Inflammatory macrophage (primary cell): ENCODE results near the gene SHMT2.
A peak's percentile ranks its signal among the peaks of the same experiment; 100 is the strongest.

Experiments used
- DNase-seq, 2 donors: peaks; one replicate each; pipeline ENCODE4 v3.0.0-alpha.2; 2020 to 2022

The SHMT2 gene

DNA sequence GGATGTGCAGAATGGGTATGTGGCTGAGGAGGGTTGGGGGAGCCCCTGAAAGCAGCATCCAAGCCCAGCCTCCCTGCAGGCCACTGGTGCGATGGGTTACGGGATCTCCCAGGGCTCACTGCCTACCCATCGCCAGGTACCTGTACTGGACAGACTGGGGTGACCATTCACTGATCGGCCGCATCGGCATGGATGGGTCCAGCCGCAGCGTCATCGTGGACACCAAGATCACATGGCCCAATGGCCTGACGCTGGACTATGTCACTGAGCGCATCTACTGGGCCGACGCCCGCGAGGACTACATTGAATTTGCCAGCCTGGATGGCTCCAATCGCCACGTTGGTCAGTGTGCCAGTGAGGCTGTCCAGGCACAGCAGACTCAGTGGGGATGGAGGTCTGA lies 31.2 kb upstream of the SHMT2 start:
- no peak for DNase-seq

DNA sequence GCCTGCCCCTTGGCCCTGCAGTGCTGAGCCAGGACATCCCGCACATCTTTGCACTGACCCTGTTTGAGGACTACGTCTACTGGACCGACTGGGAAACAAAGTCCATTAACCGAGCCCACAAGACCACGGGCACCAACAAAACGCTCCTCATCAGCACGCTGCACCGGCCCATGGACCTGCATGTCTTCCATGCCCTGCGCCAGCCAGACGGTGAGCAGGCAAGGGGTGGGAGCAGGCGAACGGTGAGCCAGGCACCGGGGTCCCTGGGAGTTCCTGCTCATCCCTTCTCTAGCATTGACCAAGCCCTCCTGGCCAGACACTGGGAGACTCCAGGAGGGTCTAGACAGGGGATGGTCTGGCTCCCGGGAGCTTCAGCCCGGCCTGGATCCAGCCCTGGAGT lies 30.3 kb upstream of the SHMT2 start:
- no peak for DNase-seq

DNA sequence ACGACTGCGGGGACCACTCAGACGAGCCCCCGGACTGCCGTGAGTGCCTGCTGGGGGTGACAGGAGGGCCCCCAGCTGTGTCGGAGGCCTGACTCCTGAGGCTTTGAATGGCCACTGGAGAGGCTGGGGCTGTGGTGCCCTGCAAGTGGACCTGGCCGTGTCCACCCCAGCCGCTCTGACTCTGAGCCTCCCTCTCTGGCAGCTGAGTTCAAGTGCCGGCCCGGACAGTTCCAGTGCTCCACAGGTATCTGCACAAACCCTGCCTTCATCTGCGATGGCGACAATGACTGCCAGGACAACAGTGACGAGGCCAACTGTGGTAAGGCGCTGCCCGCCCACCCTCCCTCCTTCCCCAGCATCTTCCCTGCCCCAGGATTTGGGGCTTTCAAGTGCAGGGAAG lies 29.0 kb upstream of the SHMT2 start:
- DNase-seq = no peak

DNA sequence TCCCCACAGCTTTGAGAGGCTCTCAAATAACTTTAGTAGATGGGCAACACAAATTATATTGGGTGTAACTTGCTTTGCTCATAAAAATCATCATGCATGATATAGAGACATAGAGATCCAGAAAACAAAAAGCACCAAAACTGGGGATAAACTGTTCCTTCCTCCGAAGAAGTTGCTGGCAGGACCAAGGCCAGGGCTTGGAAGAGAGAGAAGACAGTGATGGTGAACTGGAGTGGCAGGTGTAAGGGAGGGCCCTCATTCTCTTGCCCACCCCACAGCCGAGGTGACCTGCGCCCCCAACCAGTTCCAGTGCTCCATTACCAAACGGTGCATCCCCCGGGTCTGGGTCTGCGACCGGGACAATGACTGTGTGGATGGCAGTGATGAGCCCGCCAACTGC lies 28.3 kb upstream of the SHMT2 start:
- DNase-seq = no peak

DNA sequence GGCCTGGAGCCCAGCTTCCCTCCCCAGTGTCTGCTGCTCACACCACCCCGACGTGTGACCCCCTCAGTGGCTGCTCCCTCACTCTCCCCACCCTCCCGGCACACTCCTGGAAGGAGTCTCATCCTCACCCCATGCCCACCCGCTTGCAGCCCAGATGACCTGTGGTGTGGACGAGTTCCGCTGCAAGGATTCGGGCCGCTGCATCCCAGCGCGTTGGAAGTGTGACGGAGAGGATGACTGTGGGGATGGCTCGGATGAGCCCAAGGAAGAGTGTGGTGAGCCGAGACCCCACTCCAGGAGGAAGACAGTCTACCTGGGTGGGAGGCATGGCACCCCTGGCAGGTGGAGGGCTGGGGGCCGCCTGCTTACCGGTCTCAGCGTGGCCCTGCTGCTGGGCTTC lies 27.9 kb upstream of the SHMT2 start:
- no peak for DNase-seq

DNA sequence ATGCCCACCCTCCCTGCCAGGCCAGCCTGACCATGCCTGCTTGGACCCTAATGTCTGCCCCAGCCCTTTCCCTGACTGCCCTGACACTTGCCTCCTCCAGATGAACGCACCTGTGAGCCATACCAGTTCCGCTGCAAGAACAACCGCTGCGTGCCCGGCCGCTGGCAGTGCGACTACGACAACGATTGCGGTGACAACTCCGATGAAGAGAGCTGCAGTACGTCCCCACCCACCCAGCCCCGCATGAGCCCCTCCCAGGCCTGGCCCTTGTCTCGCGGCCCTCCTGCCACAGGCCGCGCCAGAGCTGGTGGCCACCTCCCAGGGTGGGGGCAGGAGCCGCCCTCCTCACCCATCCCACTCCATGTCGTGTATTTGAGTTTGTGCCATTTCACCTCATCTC lies 27.2 kb upstream of the SHMT2 start:
- no peak for DNase-seq

DNA sequence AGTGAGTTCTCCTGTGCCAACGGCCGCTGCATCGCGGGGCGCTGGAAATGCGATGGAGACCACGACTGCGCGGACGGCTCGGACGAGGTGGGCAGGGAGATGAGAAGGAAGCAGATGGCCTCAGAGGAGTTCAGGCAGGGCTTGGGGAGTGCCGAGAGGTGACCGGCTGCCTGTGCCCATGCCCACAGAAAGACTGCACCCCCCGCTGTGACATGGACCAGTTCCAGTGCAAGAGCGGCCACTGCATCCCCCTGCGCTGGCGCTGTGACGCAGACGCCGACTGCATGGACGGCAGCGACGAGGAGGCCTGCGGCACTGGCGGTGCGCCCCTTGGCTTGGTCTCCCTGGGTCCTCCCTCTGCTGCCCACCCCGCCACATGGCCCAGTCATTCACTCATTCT lies 26.3 kb upstream of the SHMT2 start:
- no peak for DNase-seq

DNA sequence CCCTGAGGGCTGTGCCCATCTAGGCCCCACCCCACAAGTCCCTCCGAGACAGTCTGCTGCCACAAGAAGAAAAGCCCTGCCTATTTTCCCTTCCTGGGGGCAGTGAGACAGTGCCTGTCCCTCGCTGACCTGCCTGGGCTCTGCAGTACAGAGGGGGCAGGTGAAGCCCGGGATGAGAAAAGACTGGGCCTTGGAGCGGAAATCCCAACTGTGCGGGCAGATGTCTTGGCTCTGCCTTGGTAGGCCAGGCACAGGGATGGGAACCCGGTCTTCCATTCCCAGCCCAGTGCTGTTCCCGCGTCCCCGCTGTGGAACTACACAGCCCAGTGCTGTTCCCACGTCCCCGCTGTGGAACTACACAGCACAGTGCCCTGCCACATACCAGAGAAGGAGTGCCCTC lies 25.7 kb upstream of the SHMT2 start:
- DNase-seq = no peak

DNA sequence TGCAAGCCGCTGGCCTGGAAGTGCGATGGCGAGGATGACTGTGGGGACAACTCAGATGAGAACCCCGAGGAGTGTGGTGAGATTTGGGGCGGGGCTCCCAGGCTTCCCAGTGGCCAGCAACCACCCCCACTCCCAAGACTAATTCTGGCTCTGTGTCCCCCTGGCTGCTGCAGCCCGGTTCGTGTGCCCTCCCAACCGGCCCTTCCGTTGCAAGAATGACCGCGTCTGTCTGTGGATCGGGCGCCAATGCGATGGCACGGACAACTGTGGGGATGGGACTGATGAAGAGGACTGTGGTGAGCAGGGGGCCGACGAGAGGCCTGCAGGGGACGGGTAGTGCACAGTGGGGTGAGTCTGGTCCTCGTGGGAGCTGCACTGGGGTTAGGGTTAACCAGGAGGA lies 25.1 kb upstream of the SHMT2 start:
- no peak for DNase-seq

DNA sequence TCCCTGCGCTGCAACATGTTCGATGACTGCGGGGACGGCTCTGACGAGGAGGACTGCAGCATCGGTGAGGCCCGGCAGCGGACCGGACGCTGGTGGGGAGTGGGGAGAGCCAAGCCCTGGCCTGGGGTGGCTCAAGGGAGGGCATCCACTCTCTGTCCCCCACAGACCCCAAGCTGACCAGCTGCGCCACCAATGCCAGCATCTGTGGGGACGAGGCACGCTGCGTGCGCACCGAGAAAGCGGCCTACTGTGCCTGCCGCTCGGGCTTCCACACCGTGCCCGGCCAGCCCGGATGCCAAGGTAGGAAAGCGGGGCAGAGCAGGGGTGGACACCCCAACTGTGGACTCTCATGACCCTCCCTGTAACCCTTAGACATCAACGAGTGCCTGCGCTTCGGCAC lies 24.3 kb upstream of the SHMT2 start:
- no peak for DNase-seq

DNA sequence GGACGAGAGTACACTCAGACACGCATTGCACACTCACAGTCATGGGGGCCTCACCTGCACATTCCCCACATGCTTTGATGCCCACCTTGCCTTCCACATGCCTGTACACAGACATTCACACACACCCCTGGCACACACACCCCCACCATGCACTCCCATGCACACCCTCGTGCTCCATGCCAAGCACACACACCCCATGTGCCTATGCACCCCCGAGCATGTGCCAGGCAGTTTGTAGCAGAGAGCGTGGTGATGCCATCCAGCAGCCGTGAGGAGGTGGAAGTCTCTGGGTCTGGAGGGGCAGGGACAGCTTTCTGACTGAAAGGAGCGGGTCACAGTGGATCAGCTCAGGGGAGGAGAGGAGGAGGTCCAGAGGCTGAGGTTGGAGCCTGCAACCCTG lies 23.6 kb upstream of the SHMT2 start:
- DNase-seq = no peak

DNA sequence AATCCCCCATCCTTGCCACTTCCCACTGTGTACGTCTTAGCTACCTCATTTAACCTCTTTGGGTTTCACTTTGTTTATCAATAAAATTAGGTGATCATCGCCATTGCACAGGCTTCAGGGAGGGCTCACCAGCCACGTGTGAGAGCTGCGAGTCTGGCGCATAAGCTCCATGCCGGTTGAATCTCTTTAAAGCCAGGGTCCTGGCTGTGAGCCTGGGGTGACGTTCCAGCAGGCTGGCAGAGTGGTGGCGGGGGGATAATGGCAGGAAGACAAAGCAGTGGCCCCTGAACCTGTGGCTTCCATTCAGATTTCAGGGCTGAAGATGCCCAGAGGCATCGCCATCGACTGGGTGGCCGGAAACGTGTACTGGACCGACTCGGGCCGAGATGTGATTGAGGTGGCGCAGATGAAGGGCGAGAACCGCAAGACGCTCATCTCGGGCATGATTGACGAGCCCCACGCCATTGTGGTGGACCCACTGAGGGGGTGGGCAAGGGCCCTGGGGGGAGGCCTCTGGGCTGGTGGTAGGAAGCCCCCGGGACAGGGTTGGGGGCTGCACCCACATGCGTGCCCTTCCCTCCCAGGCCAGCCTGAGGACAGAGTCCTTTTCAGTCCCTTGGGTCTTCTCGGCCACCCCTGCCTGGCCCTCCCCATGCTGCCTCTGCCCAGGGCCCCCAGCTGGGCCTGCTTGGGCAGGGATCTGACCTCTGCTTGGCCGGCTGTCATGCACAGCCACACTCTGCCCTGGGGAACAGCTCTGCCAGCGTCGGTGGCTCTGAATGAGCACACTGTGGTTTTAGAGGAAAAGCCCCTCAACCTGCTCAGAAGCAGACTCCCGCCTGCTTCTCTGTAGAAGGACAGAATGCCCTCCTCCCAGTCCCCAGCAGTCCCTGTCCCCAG lies 21.5 kb upstream of the SHMT2 start:
- DNase-seq = no peak

DNA sequence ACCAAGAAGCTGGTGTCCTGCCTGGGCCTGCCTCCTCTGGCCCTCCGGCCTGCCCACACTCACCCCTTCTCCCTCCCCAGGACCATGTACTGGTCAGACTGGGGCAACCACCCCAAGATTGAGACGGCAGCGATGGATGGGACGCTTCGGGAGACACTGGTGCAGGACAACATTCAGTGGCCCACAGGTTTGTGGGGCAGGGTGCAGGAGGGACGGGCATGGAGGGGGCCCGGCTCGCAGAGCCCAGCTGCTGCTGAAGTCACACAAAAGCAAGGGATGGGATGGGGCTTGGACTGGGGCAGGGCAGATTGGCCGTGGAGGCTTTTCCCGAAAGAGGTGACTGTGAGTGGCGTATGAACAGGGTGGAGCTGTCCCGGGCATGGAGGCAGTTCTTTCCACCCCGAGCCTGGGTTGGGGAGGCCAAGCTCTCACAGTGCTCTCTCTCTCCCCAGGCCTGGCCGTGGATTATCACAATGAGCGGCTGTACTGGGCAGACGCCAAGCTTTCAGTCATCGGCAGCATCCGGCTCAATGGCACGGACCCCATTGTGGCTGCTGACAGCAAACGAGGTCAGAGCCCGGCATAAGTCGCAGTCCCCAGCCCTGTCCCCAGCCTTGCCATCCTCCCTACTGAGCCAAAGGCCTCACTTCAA lies 20.8 kb upstream of the SHMT2 start:
- DNase-seq = no peak

DNA sequence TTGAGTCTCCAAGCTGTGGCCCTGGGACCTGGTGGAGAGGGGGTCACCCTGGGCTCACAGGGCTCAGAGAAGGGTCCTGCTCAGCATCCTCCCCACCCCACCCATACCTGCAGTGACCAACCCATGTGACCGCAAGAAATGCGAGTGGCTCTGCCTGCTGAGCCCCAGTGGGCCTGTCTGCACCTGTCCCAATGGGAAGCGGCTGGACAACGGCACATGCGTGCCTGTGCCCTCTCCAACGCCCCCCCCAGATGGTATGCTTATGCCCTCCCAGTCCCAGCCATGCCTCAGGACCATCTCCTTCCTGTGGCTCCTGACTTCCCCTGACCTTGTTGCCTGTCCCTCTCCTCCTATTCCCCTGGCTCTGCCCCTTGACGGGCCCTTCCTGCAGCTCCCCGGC lies 19.6 kb upstream of the SHMT2 start:
- DNase-seq = no peak

DNA sequence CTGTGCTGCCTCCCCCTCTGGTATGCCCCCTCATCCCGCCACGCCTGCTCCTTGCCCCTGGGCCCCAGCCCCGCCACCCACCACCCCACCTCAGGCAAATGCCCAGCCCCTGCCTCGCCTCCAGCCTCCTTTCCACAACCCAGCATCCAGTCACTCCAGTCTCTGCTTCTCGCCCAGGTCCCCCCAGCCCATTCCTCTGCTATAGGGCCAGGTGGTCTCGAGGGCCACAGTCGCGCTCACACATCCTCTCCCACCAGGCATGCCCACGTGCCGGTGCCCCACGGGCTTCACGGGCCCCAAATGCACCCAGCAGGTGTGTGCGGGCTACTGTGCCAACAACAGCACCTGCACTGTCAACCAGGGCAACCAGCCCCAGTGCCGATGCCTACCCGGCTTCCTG lies 19.1 kb upstream of the SHMT2 start:
- DNase-seq = no peak

DNA sequence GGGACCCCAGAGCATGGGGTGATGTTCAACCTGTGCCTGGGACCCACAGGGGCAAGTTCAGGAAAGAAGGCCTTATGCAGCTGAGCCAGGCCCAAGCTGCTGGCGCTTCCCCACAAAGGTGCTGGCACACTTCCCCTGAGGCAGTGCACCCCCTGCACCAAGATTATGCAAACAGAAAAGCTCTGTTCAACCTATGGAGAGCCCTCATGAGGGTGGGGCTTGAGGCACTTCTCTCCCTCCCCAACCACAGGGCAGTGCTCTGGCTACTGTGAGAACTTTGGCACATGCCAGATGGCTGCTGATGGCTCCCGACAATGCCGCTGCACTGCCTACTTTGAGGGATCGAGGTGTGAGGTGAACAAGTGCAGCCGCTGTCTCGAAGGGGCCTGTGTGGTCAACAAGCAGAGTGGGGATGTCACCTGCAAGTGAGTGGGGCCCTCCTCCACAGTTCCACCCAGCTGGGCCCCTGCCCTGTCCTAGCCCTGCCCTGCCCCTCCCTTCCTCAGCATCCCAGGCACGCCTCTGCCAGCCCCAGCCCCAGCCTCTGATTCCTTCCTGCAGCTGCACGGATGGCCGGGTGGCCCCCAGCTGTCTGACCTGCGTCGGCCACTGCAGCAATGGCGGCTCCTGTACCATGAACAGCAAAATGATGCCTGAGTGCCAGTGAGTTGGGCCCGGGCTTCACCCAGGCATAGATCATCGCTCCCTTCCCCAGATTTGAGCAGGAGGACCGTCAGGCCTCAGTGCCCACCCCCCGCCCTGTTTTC lies 18.4 kb upstream of the SHMT2 start:
- no peak for DNase-seq

DNA sequence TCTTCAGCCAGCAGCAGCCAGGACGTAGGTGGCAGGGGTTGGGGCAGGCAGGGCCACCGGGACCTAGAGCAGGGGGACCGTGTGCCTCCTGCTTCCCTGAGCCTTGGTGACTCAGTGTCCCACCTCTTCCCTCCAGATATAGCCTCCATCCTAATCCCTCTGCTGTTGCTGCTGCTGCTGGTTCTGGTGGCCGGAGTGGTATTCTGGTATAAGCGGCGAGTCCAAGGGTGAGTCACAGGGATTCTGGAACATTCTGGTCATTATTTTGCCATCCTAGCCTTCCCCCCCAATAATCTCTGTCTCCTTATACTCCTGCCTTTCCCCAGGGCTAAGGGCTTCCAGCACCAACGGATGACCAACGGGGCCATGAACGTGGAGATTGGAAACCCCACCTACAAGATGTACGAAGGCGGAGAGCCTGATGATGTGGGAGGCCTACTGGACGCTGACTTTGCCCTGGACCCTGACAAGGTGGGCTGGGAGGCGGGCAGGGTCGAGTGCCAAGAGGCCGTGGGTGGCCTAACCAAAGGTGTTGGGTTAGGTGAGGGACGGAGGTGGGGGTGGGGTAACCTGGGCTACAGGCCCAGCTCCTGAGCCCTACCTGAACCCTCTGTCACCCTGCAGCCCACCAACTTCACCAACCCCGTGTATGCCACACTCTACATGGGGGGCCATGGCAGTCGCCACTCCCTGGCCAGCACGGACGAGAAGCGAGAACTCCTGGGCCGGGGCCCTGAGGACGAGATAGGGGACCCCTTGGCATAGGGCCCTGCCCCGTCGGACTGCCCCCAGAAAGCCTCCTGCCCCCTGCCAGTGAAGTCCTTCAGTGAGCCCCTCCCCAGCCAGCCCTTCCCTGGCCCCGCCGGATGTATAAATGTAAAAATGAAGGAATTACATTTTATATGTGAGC lies 17.5 kb upstream of the SHMT2 start:
- no peak for DNase-seq

DNA sequence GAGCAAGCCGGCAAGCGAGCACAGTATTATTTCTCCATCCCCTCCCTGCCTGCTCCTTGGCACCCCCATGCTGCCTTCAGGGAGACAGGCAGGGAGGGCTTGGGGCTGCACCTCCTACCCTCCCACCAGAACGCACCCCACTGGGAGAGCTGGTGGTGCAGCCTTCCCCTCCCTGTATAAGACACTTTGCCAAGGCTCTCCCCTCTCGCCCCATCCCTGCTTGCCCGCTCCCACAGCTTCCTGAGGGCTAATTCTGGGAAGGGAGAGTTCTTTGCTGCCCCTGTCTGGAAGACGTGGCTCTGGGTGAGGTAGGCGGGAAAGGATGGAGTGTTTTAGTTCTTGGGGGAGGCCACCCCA lies 16.8 kb upstream of the SHMT2 start:
- no peak for DNase-seq

DNA sequence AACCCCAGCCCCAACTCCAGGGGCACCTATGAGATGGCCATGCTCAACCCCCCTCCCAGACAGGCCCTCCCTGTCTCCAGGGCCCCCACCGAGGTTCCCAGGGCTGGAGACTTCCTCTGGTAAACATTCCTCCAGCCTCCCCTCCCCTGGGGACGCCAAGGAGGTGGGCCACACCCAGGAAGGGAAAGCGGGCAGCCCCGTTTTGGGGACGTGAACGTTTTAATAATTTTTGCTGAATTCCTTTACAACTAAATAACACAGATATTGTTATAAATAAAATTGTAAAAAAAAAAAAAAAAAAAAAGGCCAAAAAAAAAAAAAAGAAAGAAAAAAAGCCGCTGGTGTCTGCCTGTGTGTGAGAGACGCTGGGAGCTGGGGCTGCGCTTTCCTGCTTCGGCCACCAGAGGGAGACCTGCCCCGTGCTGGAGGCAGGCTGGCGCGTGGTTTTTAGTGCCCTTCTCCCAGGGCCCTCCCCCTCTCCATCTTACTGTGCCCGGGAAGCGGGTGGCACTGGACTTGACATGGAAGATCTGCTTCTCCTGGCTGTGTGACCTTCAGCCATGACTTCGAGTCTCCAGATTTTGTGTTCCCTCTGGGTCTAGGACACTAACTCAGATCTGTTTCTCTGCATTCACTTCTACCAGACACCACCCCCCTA lies 16.3 kb upstream of the SHMT2 start:
- DNase-seq = peak; percentile 81 to 84

DNA sequence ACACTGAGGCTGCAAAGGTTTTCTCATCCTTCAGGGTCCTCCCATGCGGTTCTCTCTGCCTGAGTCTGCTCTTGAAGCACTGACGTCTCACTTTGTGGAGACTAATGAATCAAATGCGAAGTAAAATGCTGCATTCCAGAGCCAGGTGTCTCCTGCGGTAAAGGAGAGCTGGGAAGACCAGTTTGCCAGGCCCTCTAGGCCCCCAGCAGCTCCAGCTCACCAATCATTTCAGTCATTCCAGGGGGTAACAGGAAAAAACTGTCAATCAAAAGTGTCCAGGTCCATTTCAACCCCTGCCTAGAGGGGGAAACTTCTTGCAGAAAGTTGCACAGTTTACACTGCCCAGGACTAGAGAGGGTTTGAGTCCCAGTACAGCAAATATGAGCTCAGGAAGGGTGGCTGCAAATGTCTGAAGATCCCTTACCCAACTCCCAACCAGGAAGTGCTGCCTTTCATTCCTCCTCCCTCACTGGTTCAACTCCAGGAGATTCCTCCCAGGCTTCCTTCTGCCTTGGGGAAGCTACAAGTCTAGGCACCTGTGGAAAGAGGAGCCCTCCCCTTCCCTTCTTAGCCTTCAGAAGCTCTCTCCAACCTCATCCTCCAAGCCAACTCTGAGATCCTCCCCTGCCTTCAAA lies 15.6 kb upstream of the SHMT2 start:
- DNase-seq = no peak

DNA sequence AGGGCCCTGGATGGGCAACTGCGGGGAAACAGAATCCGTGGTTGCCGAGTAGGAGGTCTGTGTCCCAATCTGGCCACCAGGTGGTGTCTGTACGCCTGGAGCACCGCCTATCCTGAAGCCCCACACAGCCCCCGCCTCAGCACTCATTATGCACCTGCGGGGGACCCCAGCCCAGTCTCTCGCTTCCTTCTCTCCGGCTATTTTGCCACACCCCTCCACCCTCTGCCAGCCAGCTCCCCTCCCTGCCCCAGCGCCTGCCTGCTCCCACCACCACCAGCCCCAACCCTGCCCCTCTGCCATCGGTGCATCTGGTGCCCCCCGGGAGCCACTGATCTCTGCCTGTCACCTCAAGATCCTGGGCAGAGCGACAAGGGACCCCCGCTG lies 15.1 kb upstream of the SHMT2 start:
- peak; percentile 43 to 55 for DNase-seq

DNA sequence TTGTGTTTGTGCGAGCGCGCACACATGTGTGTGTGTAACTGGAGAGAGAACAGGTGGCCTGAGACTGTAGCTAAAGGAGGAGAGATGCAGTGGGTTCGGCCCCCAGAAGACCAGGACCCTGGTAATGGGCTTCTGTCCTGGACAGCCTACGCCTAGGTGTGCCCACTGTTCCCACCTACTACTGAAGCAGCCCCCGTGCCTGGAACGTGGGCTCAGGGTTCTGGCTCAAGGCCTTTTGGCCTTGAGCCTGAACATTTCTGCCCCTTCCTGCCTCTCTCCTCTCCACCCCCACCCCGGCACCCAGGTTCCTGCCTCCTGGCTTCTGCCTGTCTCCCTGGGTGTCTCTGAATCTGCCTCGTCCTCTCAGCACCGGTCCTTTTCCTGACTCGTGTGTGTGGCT lies 14.4 kb upstream of the SHMT2 start:
- no peak for DNase-seq
